Transverse colon (tissue), 4 donors: ENCODE data around the gene JADE2.
A peak's percentile ranks its signal among the peaks of the same experiment; 100 is the strongest.

ENCODE experiments used
- EP300 ChIP-seq: sonication (generic); formaldehyde crosslinking; IDR thresholded peaks from one replicate; pipeline ENCODE4 v1.6.1; 2017; ENCODE audit warnings: antibody characterized with exemption, low read depth
- POLR2A ChIP-seq: fragments of 450-650 bp; IDR thresholded peaks from one replicate; pipeline ENCODE4 v1.6.1; 2016; ENCODE audit warnings: antibody characterized with exemption, mild to moderate bottlenecking, moderate library complexity
- POLR2AphosphoS5 ChIP-seq, 3 donors: sonication (generic); formaldehyde crosslinking; IDR thresholded peaks; one replicate each; pipeline ENCODE4 v1.6.1; 2016; ENCODE audit warnings: antibody characterized with exemption in 3 of 3
- TF ChIP-seq, protein P1 (sequence below), 5 experiments: fragments of 200-600 bp in 3 of 5; fragments of 450-650 bp in 2 of 5; sonication (generic) in 3 of 5; IDR thresholded peaks; 1 replicate in 2 of 5; 2 replicates in 3 of 5; pipeline ENCODE4 v1.5.1; 2016 to 2017; ENCODE audit warnings: antibody characterized with exemption in 5 of 5, inconsistent platforms in 3 of 5, mild to moderate bottlenecking in 2 of 5, moderate library complexity in 1 of 5

GRCh38 chr5:134526483-134527155, 1.1 kb downstream of the JADE2 start:
- TF ChIP-seq, protein P1, sequence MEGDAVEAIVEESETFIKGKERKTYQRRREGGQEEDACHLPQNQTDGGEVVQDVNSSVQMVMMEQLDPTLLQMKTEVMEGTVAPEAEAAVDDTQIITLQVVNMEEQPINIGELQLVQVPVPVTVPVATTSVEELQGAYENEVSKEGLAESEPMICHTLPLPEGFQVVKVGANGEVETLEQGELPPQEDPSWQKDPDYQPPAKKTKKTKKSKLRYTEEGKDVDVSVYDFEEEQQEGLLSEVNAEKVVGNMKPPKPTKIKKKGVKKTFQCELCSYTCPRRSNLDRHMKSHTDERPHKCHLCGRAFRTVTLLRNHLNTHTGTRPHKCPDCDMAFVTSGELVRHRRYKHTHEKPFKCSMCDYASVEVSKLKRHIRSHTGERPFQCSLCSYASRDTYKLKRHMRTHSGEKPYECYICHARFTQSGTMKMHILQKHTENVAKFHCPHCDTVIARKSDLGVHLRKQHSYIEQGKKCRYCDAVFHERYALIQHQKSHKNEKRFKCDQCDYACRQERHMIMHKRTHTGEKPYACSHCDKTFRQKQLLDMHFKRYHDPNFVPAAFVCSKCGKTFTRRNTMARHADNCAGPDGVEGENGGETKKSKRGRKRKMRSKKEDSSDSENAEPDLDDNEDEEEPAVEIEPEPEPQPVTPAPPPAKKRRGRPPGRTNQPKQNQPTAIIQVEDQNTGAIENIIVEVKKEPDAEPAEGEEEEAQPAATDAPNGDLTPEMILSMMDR (IDR thresholded peaks at IDR 0.05), result peak; percentile 42 to 76 (median 58)
- peak; percentile 13 to 29 (median 21) for TF ChIP-seq POLR2AphosphoS5 (IDR thresholded peaks at IDR 0.05)
- TF ChIP-seq POLR2A, result no peak
- TF ChIP-seq EP300, result no peak
